ACHN (cell line): Measurements from ENCODE around the gene DLG1.

ENCODE experiments used
- DNase-seq: peaks from one replicate; pipeline ENCODE4 v3.0.0-alpha.2; 2015
- in situ Hi-C: cut with HindIII; loops from 2 replicates; pipeline ENCODE4 v1.10.0; 2017; ENCODE audit warnings: low sequenced_read_pairs, low pct_ligation_motif_present, low pct_unique_long_range_greater_than_20kb

DLG1 gene

DNA sequence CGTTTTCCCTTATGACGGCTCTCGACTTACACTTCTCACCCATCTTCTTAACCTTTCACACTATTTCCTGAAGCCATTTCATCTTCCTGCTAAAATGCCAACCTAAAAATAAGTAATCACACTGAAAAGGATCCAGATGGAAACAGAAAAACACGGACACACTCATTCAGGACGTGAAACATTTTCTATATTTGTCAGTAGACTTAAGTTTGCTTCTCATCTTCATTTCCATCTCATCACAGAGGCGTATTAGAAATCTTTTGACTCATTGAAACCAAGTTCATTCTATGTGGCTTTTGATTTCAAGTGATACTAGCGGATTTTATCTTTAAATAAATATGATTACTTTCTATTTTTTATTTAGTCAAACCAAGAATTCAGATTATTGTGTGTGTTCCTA is 27.4 kb upstream of the DLG1 start:
- in situ Hi-C loops: no loop called here
- no peak for DNase-seq

DNA sequence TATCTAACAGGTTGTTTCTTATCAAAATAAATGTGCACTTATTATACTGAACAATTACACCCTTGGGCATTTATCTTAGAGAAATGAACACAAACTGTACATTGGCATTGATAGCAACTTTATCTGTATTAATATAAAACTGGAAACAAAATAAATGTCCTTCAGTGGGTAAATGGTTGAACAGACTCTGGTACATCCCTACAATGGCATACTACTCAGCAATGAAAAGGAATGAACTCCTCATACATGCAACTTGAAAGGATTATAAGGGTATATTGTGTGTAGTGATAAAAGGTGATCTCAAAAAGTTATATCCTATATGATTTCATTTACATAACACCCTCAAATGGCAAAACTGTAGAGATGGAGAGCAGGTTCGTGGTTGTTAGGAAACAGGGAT is 23.7 kb upstream of the DLG1 start:
- DNase-seq: no peak
- in situ Hi-C loops: no loop called here

- in situ Hi-C loops: no loop called here
- no peak for DNase-seq
Observed at GRCh38 chr3:197320582-197320981, 22.2 kb upstream of the DLG1 start.

DNA sequence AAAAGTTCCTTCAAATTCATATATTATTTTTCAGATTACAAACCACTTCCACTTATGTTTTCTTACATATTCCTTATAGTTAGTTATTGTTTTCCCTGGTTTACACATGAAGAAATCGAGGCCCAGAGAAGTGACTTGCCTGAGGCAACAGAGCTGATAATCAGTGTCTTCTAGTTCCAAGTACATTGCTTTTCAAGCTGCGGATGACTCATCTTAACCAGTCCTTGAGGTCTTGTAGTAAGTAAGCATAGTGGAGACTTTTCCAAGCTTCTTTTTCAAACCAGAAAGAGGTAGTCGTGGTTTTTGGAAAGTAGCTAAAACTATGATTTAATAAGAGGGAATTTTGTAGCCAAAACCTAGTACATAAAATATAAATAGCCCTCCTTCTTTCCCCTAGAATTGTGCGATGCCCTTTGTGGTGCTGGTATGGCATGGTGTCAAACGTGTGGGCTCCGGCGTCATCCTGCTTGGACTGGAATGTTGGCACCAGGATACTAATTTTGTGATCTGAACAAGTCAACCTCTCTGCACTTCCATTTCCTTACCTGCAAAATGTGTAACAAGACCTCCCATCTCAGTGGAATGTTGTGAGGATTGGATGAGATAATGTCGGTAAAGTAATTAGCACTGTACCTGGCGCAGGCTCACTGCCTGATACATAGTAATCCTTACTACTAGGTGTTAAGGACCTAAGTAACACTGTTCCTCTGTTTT is 19.0 kb upstream of the DLG1 start:
- DNase-seq: peak; percentile 76
- in situ Hi-C loops: no loop called here

- in situ Hi-C loops: no loop called here
- no peak for DNase-seq
Observed at GRCh38 chr3:197312431-197312830, 14.0 kb upstream of the DLG1 start.

DNA sequence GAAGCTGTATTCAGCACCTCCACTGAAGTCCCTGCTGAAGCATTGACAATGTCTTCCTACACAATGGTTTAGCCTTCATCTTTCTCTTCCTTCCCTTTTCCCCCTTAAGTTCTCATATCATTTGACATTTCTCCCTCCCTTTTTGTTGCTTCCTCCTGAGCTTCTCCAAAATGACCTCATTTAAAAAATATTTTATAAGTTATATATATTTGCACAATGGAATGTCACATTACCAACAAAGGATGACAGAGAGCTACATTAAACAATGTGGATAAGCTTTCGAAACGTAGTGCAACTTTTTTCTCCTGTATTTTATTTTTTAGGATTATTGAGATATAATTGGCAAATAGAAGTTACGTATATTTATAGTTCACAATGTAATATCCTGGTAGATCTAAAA is 13.2 kb upstream of the DLG1 start:
- in situ Hi-C loops: no loop called here
- no peak for DNase-seq

DNA sequence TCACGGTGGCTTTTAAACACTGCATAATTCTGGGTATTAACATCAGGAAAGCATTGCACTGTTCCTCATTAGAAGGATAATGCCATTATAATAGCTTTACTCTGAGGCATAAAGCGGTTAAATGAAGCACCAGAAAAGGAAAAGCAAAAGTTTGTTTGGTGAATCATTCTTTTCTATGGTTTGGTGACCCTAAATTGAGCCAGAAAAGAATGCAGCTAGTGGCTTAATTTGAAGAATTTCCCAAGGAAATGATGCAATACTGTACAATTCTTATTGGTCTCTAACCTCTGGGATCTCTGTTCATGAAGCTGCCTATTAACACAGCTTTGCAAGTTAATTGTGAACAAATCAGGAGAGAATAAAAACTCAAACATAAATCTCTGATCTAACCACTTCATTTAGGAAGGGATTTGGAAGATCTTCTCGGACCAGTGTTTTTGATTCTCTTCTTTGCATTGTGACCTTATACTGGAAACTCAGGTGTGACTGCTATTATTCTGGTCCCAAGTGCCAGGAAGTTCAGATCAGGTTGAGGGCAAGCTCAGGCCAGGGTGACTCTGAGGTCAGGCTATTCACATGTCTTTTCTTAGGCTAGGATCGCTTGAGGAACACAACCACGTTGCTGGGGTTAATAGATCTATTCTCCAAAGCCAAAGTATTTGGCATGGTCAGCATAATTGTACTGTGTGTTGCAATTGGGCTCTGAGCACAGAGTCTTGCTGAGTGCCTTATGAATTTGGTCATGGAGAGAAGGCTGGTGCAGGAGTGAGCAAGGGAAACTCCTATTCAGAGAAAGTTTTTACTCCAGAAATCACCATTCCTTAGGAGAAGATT is 11.3 kb upstream of the DLG1 start:
- DNase-seq: peak; percentile 94
- in situ Hi-C loops: no loop called here

DNA sequence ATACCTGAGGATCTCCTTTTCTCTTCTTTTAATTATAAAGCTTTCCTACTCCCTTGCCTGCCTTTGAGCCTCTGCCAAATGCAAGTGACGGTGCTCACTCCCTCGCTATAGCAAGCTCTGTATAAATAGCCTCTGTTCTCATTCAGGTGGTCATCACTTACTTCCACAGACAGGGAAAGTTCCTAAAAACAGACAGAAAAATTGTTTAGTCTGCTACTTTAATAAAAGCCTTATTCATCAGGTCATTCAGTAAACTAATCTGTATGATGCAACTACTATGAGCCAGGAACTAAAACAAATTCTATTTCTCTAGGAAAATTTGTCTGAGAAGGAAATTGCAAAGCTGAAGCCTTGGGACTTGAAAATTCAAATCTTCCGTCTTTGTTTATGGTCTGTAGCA is 10.2 kb upstream of the DLG1 start:
- DNase-seq: peak; percentile 34
- in situ Hi-C loops: no loop called here

DNA sequence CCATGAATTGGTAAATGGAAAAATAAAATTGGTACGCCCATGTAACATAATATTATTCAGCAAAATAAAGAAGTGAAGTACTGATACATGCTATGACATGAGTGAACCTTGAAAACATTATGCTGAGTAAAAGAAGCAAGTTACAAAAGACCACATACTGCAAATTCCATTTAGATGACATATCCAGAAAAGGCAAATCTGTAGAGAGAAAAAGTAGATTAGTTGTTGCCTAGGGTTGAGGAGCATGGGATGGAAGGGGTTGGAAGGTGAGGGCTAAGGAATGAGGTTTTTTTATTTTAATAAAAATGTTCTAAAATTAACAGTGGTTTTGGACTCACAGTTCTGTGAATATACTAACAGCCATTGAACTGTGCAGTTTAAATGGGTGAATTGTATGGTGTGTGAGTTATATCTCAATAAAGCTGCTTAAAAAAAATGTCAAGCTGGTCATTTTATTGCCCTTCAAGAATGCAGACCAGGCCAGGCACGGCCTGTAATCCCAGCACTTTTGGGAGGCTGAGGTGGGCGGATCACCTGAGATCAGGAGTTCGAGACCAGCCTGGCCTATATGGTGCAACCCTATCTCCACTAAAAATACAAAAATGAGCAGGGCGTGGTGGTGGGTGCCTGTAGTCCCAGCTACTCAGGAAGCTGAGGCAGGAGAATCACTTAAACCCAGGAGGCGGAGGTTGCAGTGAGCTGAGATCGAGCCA is 8.1 kb upstream of the DLG1 start:
- in situ Hi-C loops: no loop called here
- DNase-seq: peak; percentile 87

DNA sequence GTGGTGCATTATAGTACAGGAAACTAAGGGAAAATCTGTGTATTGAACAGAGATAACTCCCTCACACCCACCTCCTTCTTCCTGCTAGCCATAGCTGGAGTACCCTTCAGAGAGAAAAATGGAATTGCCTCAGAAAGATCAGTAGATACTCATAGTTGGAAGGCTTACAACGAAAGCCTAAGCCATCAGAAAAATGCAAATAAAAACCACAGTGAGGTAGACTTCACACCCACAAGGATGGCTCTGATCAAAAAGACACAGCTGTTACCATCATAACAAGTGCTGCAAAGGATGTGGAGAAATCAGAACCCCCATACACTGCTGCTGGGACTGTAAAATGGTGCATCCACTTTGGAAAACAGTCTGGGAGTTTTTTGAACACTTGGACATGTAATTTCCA is 7.4 kb upstream of the DLG1 start:
- in situ Hi-C loops: no loop called here

DNA sequence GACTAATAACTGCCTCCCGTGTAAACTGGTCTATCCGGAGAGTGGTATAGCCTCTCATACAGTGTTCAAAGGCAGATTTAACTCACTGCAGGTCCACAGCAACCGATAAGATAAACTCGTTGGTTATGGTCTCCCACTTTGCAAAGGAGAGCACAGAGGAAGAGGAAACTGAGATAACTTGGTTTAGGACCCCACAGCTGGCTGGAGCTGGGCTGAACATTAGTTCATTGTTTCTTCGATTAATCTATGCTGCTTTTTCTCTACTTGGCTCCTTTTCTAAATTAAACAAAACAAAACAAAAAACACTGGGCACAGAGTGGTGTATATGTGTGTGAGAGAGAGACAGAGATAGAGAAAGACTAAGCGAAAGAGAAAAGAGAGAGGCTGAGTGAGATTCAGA is 5.0 kb upstream of the DLG1 start:
- in situ Hi-C loops: no loop called here
- DNase-seq: no peak

More for the DNA sequence above, 7.4 kb upstream of the DLG1 start:
- no peak for DNase-seq

DNA sequence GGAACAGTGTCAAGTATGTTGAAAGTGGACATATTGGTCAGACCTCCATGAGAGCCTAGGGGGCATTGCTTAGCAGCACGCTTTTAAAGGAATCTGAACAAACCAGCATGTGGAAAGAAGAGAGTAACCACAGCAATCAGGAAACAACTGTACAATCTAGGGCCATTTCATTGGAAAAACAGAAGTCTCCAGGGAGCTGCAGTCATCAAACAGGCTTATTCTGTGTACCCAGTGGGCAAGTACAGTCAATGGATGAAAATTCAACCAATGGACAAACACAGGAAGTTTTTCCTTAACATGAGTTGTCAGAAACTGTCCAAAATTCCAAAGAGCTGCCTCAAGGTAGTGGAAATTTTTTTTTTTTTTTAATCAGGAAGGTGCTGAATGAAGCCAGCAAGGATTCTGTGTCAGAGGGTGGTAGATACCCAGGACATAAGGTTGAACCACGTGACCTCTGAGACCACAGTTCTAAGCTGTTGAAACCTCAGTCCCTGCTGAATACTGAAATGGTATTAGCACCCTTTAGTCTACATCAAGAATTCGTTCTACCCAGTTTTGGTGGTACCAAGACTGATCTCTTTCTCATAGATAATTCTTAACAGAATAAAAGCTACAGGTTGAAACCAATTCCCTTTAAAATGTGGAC is 4.4 kb upstream of the DLG1 start:
- in situ Hi-C loops: no loop called here
- no peak for DNase-seq

DNA sequence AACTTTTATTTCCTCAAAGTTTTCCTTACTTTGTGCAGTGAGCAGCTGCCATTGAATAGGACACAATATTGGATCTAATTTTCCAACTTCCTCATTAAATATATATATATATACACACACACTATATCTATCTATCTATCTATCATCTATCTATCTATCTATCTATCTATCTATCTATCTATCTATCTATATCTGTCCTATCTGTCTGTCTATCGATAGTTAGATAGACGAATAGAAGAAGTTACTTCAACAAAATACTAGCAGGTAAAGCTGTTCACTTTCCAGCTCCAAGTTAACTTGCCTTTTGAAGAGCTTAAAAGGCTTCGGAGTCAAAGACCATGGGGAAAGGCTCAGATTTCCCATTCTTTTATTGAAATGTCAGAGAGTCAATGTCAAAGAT is 3.6 kb upstream of the DLG1 start:
- in situ Hi-C loops: no loop called here
- DNase-seq: no peak

- in situ Hi-C loops: no loop called here
Observed at GRCh38 chr3:197300361-197300760, 1.9 kb upstream of the DLG1 start.

DNA sequence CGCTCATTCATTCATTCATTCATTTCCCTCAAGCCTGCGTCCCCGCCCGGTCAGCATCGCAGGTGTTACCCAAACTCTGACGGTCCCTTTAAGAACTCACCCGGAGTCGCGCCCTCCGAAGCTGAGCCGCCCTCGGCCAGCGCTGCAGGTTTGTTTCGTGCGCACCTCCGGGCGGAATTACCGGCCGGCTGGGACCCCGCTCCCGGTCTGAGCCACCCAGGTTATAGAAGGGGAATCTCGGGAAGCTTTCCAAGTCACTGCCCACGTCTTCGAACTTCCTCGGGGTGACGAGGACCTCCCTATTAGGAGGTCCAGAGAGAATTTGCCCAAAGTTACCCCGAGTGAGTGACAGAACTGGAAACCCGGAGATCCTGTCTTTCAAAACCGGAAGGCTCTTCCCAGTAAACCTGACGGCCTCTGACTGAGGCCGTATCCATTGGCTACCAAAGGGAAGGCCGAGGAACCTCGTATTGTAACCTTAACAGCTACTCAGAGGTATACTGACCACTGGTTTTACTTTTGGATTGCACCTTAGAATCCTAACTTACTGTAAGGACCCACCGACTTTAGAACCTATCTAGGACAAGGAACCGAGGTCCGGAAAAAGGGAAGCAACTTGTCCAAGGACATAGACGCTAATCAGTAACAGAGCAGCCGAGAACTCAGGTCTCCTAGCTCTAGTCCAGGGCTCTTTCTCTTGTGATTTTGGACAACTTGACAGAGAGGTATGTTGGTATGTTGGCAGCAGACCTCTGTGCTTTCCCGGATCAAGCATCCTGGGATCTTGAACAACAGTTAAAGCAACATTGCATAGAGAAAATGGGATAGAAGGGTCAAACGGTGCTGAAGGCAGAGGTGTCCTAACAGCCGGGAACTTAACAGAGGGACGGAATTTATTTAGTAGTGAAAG is 788 bp upstream of the DLG1 start:
- peak; percentile 76 for DNase-seq
- in situ Hi-C loops: loop anchor here (25.0 kb wide), 1 partner anchor 163 kb away; no protein-coding TSS in a partner anchor

More at GRCh38 chr3:197300361-197300760, 1.9 kb upstream of the DLG1 start:
- peak; percentile 91 for DNase-seq

DNA sequence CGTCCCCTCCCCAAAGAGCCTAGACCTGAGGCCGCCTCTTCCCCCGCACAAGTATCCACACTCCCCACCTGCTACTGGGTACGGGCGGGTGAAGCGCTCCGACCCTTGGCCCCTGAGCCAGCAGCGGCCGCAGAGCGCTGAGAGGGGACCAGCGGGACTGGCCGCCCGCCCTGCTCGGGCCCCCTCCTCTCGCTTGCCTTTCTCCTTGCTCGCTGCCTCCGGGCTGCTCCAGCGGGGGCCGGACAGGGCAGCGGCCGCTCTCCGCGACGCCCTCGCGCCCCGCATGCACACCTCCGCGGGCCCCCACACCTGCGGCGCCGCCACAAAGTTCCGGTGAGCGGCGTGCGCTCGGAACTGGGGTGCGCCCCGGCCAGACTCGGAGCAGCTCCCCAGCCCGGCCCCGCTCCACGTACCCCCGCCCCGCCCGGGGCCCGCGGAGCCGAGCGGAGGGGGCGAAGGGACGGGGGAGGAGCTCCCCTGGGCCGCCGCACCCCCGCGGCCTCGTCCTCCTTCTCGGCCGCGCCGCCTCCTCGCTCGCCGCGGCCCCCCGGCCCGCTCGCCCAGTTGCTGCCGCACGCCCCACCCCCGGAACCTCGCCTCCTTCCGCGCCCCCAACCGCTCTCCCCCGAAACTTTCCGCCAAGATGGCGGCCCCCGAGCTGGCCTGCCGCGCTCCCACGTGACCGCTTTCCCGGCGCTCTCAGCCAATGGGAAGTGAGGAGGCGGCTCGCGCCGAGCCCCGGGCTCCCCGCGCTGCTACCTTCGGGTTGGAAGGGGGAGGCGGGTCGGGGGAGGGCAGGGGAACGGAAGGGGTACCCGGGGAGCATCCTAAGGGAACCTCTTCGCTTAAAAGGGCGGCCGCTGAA is 704 bp downstream of the DLG1 start:
- peak; percentile 89 for DNase-seq
- in situ Hi-C loops: loop anchor here (25.0 kb wide), 1 partner anchor 165 kb away; no protein-coding TSS in a partner anchor

GRCh38 chr3:197297002-197297401 is 1.4 kb downstream of the DLG1 start:
- in situ Hi-C loops: loop anchor here (25.0 kb wide), 1 partner anchor 165 kb away; no protein-coding TSS in a partner anchor
- DNase-seq: no peak
